ENCODE data around the gene ARHGAP24. TPM values are rescaled to one million over a fixed set of nuclear protein-coding genes. Genes with fewer than 3 reads are reported as not detected.

Gene ARHGAP24
- total RNA-seq, 1 donor = 67.6 TPM

- H3K4me3 ChIP-seq (ENCODE audit: low read depth, low read length) = no peak overlapping the region
- DNase-seq (ENCODE audit: low read depth) = peak; percentile 49
- TF ChIP-seq CTCF (IDR thresholded peaks at IDR 0.05; ENCODE audit: insufficient read depth, low read length) = no peak
Measured at GRCh38 chr4:85772470-85772869, 297.5 kb downstream of the ARHGAP24 start.

- H3K4me3 ChIP-seq (ENCODE audit: low read depth, low read length) = no peak overlapping the region
- TF ChIP-seq CTCF (IDR thresholded peaks at IDR 0.05; ENCODE audit: insufficient read depth, low read length) = no peak
- DNase-seq (ENCODE audit: low read depth) = no peak
Measured at GRCh38 chr4:85773372-85773771, 298.4 kb downstream of the ARHGAP24 start.

- H3K4me3 ChIP-seq (ENCODE audit: low read depth, low read length) = no peak overlapping the region
- no peak for TF ChIP-seq CTCF (IDR thresholded peaks at IDR 0.05; ENCODE audit: insufficient read depth, low read length)
- no peak for DNase-seq (ENCODE audit: low read depth)
Measured at GRCh38 chr4:85774000-85774399, 299.1 kb downstream of the ARHGAP24 start.

- no peak for DNase-seq (ENCODE audit: low read depth)
- TF ChIP-seq CTCF (IDR thresholded peaks at IDR 0.05; ENCODE audit: insufficient read depth, low read length) = no peak
- no peak overlapping the region for H3K4me3 ChIP-seq (ENCODE audit: low read depth, low read length)
Measured at GRCh38 chr4:85774489-85774888, 299.5 kb downstream of the ARHGAP24 start.

- no peak for DNase-seq (ENCODE audit: low read depth)
- H3K4me3 ChIP-seq (ENCODE audit: low read depth, low read length) = no peak overlapping the region
- TF ChIP-seq CTCF (IDR thresholded peaks at IDR 0.05; ENCODE audit: insufficient read depth, low read length) = no peak
Measured at GRCh38 chr4:85776096-85776495, 301.1 kb downstream of the ARHGAP24 start.

GRCh38 chr4:85776579-85776978 lies 301.6 kb downstream of the ARHGAP24 start:
- H3K4me3 ChIP-seq (ENCODE audit: low read depth, low read length) = no peak overlapping the region
- no peak for DNase-seq (ENCODE audit: low read depth)

More at GRCh38 chr4:85776579-85776978, 301.6 kb downstream of the ARHGAP24 start:
- TF ChIP-seq CTCF (IDR thresholded peaks at IDR 0.05; ENCODE audit: insufficient read depth, low read length) = no peak

Measured in fibroblast of the aortic adventitia (primary cell).